Esophagus squamous epithelium (tissue), 5 donors: Measurements from ENCODE around the gene PRRX2. TPM values are rescaled to one million over a fixed set of nuclear protein-coding genes. Genes with fewer than 3 reads are reported as not detected.
A peak's percentile ranks its signal among the peaks of the same experiment; 100 is the strongest.

Source experiments
- DNase-seq: peaks from one replicate; lab custom pipeline; 2025; lab: John Stamatoyannopoulos, UW
- H3K27ac ChIP-seq, 4 donors: fragments of 200-600 bp; sonication (generic); one replicate each; pipeline ENCODE4 v1.5.1; 2016 to 2019; ENCODE audit warnings: mild to moderate bottlenecking in 1 of 4
- H3K27me3 ChIP-seq, 4 donors: fragments of 200-600 bp; sonication (generic); 1 replicate in 3 of 4; 2 replicates in 1 of 4; pipeline versions ENCODE4 v1.5.1 to v1.6.0; 2017 to 2021; ENCODE audit warnings: antibody characterized with exemption in 1 of 4
- H3K36me3 ChIP-seq, 3 donors: fragments of 200-600 bp; sonication (generic); one replicate each; pipeline ENCODE4 v1.5.1; 2016 to 2019
- H3K4me1 ChIP-seq, 3 donors: fragments of 200-600 bp; sonication (generic); one replicate each; pipeline ENCODE4 v1.5.1; 2017 to 2019
- H3K4me3 ChIP-seq, 4 donors: fragments of 200-600 bp; sonication (generic); 1 replicate in 3 of 4; 2 replicates in 1 of 4; pipeline ENCODE4 v1.5.1; 2016 to 2019; ENCODE audit warnings: mild to moderate bottlenecking in 2 of 4, moderate library complexity in 1 of 4
- H3K9me3 ChIP-seq, 3 donors: fragments of 200-600 bp; sonication (generic); one replicate each; pipeline ENCODE4 v1.5.1; 2016 to 2019
- POLR2A ChIP-seq, 4 donors: fragments of 450-650 bp; IDR thresholded peaks; one replicate each; pipeline ENCODE4 v1.6.1; 2017; ENCODE audit warnings: antibody characterized with exemption in 4 of 4, mild to moderate bottlenecking in 4 of 4, moderate library complexity in 3 of 4
- WGBS, 2 donors: methylation state at CpG; one replicate each; pipeline ENCODE4 v1.1.5; 2018; 5-methylcytosine and 5-hydroxymethylcytosine counted together
- intact Hi-C: fragments of 100-400 bp; cut with DNase I; formaldehyde crosslinking; loops from one replicate; pipeline ENCODE4 v1.15.0; 2022
- total RNA-seq, 4 donors: library from RNA; depleted of rRNA; stranded (reverse); fragments of >200 nt; gene quantifications; one replicate each; pipeline ENCODE4 v1.1.0, GENCODE V29; 2016
- TF ChIP-seq, protein P1 (sequence below), 6 experiments: fragments of 450-650 bp in 4 of 6; fragments of 200-600 bp in 2 of 6; sonication (generic) in 2 of 6; IDR thresholded peaks; one replicate each; pipeline ENCODE4 v1.5.1; 2016 to 2019; ENCODE audit warnings: antibody characterized with exemption in 6 of 6, mild to moderate bottlenecking in 4 of 6, moderate library complexity in 4 of 6
- donor health status: DM: yes; HTN: yes; CAD: no.

PRRX2 gene
- total RNA-seq, 4 donors from 2014 or later = 0.82 to 3.8 (median 2.3) TPM

DNA sequence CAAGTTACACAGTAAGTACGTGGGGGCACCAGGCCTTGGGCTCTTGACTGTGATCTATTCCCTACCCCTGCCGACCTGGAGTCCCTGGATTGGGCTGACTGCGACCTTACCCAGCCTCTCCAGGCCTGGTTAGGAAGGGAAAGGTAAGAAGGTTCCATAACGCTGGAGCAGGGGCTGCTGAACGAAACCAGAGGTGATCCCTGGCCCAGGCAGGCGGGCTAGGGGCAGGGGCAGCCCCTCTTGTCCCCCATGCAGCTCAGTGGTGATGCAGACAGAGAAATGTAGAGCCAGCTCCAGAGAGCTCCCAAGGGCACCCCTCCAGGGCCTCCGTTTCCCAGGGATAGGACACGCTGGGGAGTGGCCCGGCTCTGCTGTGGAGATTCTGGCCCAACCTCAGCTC is 14.1 kb downstream of the PRRX2 start:
- DNase-seq = no peak
- 54% methylated on average over 7 of the region's 9 CpGs; no CpG with 5 or more reads in 1 of the 2 donors for WGBS, 2 donors
- Histone ChIP-seq H3K4me3 (no peak overlapping the region), H3K27ac (no peak overlapping the region), H3K9me3 (no peaks in the 10 kb centered on the region), H3K27me3 (peaks cover 0 to 50% (median 0%) of the 10 kb centered on the region in 4 donors), H3K4me1 (peaks cover 0 to 46% (median 1%) of the 10 kb centered on the region in 3 donors), H3K36me3 (no peaks in the 10 kb centered on the region)
- intact Hi-C loops = no loop called here
- TF ChIP-seq, protein P1, sequence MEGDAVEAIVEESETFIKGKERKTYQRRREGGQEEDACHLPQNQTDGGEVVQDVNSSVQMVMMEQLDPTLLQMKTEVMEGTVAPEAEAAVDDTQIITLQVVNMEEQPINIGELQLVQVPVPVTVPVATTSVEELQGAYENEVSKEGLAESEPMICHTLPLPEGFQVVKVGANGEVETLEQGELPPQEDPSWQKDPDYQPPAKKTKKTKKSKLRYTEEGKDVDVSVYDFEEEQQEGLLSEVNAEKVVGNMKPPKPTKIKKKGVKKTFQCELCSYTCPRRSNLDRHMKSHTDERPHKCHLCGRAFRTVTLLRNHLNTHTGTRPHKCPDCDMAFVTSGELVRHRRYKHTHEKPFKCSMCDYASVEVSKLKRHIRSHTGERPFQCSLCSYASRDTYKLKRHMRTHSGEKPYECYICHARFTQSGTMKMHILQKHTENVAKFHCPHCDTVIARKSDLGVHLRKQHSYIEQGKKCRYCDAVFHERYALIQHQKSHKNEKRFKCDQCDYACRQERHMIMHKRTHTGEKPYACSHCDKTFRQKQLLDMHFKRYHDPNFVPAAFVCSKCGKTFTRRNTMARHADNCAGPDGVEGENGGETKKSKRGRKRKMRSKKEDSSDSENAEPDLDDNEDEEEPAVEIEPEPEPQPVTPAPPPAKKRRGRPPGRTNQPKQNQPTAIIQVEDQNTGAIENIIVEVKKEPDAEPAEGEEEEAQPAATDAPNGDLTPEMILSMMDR (IDR thresholded peaks at IDR 0.05) = no peak
- no peak for TF ChIP-seq POLR2A (IDR thresholded peaks at IDR 0.05)

DNA sequence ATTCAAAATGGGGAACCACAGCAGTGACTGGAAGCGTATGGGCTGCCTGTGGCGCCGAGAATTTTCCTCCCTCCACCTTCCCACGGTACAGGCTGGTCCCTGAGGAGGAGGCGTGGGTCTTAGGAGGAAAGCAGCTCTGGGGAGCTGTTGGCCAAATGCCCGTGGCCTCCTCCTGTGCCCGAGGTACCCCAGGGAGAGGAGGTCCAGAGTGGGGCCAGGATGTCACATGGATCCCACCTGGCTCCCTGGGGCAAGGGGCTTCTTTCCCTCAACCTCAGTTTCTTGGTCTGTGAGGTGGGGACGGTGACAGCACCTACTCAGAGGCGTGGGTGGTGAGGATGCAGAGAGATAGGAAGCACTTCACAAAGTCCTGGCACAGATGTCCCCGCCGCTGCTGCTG is 16.5 kb downstream of the PRRX2 start:
- Histone ChIP-seq H3K27me3 (peaks cover 0 to 33% (median 0%) of the 10 kb centered on the region in 4 donors), H3K27ac (no peak overlapping the region), H3K9me3 (no peaks in the 10 kb centered on the region), H3K4me3 (no peak overlapping the region), H3K4me1 (peaks cover 10 to 50% (median 19%) of the 10 kb centered on the region in 3 donors), H3K36me3 (no peaks in the 10 kb centered on the region)
- DNase-seq = no peak
- 75 to 85% methylated on average over 4 to 8 of the region's 11 CpGs for WGBS, 2 donors
- intact Hi-C loops = no loop called here
- TF ChIP-seq POLR2A (IDR thresholded peaks at IDR 0.05) = no peak
- TF ChIP-seq, protein P1 (IDR thresholded peaks at IDR 0.05) = no peak

DNA sequence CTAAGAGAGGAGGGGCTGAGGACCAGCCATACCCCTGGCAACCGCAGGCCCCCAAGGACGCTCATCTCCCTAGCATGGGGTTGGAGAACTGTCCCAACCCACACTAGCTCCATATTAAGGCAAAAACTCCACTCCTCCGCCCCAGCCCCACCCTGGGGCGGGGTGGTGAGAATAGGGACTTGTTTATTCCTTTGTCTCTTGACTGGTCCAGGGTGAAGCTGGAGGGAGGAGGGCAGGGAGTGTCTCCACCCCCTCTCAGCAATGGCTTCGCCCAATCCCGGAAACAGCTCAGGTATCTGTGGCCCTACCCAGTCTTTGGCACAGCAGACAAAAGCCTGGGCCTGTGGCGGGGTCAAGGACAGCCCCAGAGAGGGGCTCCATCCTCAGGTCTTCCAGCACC is 16.9 kb downstream of the PRRX2 start:
- intact Hi-C loops = no loop called here
- TF ChIP-seq, protein P1 (IDR thresholded peaks at IDR 0.05) = no peak
- TF ChIP-seq POLR2A (IDR thresholded peaks at IDR 0.05) = no peak
- Histone ChIP-seq H3K27ac (no peak overlapping the region), H3K4me3 (no peak overlapping the region), H3K36me3 (no peaks in the 10 kb centered on the region), H3K9me3 (no peaks in the 10 kb centered on the region), H3K27me3 (peaks cover 0 to 30% (median 0%) of the 10 kb centered on the region in 4 donors), H3K4me1 (peaks cover 10 to 51% (median 23%) of the 10 kb centered on the region in 3 donors)
- 63 to 67% methylated on average over 3 of the region's 7 CpGs for WGBS, 2 donors
- no peak for DNase-seq

DNA sequence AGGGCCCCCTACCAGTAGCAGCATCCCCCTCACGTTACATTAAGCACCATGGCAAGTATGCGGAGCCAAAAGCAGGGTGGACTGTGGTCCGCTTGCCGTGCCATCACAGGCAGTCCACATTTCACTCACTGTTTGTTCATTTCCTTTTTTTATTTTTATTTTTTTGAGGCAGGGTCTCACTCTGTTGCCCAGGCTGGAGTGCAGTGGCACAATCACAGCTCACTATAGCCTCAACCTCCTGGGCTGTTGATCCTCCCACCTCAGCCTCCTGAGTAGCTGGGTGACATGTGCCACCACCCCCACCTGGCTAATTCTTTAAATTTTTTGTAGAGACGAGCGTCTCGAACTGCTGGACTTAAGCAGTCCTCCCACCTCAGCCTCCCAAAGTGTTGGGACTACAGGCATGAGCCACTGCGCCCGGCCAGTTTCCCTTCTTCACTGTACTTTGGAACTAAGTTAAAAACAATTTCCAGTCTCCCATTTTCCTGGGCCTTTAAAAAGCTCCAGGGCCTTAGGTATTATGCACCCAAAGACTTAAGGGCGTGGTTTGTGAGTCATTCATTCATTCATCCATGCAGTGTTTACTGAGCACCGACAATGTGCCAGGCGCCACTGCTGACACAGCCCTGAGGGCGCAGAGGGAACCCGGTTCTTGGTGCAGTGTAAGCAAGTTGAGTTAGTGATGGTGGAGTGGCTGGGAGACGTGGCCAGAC is 19.9 kb downstream of the PRRX2 start:
- TF ChIP-seq POLR2A (IDR thresholded peaks at IDR 0.05) = no peak
- TF ChIP-seq, protein P1 (IDR thresholded peaks at IDR 0.05) = no peak
- peaks cover 14 to 51% (median 27%) of the 10 kb centered on the region in 3 donors for H3K4me1 ChIP-seq
- DNase-seq = no peak
- 62 to 65% methylated on average over 6 to 11 of the region's 15 CpGs for WGBS, 2 donors
- H3K4me3 ChIP-seq = no peak overlapping the region
- H3K9me3 ChIP-seq = no peaks in the 10 kb centered on the region
- peaks cover 0 to 29% (median 0%) of the 10 kb centered on the region in 4 donors for H3K27me3 ChIP-seq
- H3K36me3 ChIP-seq = no peaks in the 10 kb centered on the region
- peak overlapping the region in 2 of 4 donors; percentile 25 to 54 for H3K27ac ChIP-seq
- intact Hi-C loops = no loop called here

DNA sequence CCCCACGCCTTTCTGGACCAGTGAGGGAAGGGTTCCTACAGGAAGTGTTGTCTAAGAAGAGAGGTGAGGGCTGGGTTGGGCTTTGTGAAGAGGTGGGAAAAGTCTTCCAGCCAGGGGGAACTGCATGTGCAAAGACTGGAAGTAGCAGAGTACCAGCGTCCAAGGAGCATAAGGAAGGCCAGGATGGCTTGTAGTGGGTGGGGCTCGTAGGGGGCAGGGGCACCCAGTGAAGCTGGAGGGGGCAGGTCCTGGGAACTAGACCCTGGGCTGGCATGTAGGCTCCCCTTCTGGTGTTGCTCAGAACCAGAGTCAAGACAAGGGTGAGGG is 20.4 kb downstream of the PRRX2 start:
- intact Hi-C loops = no loop called here
- H3K4me1 ChIP-seq = peaks cover 14 to 51% (median 27%) of the 10 kb centered on the region in 3 donors
- H3K4me3 ChIP-seq = no peak overlapping the region
- WGBS, 2 donors = 27 to 47% methylated on average over 3 of the region's 3 CpGs
- H3K27me3 ChIP-seq = peaks cover 0 to 28% (median 0%) of the 10 kb centered on the region in 4 donors
- no peaks in the 10 kb centered on the region for H3K36me3 ChIP-seq
- H3K9me3 ChIP-seq = no peaks in the 10 kb centered on the region
- H3K27ac ChIP-seq = no peak overlapping the region
- TF ChIP-seq, protein P1 (IDR thresholded peaks at IDR 0.05) = no peak
- no peak for TF ChIP-seq POLR2A (IDR thresholded peaks at IDR 0.05)
- DNase-seq = no peak
